Measurements from ENCODE around the gene TNFSF10.

DNA sequence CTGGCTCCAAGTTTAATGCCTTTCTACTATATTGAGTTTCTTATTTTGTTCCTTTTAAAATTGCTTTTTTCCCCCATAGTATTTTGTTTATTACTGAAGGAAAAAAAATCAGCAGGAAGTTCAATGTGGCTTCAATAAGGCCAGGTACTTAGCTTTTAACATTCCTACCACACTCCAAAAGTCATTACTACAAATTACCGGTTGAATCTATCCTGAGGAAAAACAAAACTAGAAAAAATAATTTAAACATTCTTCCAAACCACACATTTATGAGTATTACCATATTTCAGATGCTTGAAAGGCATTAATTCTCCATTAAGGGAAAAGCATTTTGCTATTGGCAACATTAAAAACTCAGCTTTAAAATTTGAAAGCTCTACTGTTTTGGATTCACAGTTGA is 20.2 kb upstream of the TNFSF10 start:
- TF ChIP-seq, protein P1, sequence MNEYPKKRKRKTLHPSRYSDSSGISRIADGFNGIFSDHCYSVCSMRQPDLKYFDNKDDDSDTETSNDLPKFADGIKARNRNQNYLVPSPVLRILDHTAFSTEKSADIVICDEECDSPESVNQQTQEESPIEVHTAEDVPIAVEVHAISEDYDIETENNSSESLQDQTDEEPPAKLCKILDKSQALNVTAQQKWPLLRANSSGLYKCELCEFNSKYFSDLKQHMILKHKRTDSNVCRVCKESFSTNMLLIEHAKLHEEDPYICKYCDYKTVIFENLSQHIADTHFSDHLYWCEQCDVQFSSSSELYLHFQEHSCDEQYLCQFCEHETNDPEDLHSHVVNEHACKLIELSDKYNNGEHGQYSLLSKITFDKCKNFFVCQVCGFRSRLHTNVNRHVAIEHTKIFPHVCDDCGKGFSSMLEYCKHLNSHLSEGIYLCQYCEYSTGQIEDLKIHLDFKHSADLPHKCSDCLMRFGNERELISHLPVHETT (CRISPR knock-in tag; conservative IDR thresholded peaks at IDR 0.05 in 1 of 2, IDR thresholded peaks at IDR 0.05 in 1 of 2) = no peak
- TF ChIP-seq BRD4 (IDR thresholded peaks at IDR 0.05) = no peak
- TF ChIP-seq ZNF589 (CRISPR knock-in tag; IDR thresholded peaks at IDR 0.05; ENCODE audit: low read depth) = no peak

Measured in K562 (cell line).